ENCODE results near the gene PVRIG.

GRCh38 chr7:100220586-100221230 is 959 bp downstream of the PVRIG start:
- TF ChIP-seq EZH2 (IDR thresholded peaks at IDR 0.05; ENCODE audit: borderline replicate concordance) (no peak), CTCF (IDR thresholded peaks at IDR 0.05; ENCODE audit: poor library complexity) (no peak)
